Renal cortex interstitium (tissue), 11 donors: ENCODE data around the gene NLGN2. TPM values are rescaled to one million over a fixed set of nuclear protein-coding genes. Genes with fewer than 3 reads are reported as not detected.

Experiments used
- DNase-seq, 11 donors: peaks; one replicate each; pipeline ENCODE4 v3.0.0-alpha.2; 2013; ENCODE audit warnings: low read depth in 9 of 11, low spot score in 4 of 11; ENCODE audit errors: extremely low read depth in 1 of 11
- polyA plus RNA-seq, 3 donors: library from polyadenylated mRNA; unstranded; fragments of 120-200 nt; gene quantifications; one replicate each; pipeline ENCODE4 v1.2.1, GENCODE V29; 2013; ENCODE audit not compliant: insufficient read length in 3 of 3

Gene NLGN2
- polyA plus RNA-seq, 3 donors: 21.4 to 36.4 (median 29.0) TPM

DNA sequence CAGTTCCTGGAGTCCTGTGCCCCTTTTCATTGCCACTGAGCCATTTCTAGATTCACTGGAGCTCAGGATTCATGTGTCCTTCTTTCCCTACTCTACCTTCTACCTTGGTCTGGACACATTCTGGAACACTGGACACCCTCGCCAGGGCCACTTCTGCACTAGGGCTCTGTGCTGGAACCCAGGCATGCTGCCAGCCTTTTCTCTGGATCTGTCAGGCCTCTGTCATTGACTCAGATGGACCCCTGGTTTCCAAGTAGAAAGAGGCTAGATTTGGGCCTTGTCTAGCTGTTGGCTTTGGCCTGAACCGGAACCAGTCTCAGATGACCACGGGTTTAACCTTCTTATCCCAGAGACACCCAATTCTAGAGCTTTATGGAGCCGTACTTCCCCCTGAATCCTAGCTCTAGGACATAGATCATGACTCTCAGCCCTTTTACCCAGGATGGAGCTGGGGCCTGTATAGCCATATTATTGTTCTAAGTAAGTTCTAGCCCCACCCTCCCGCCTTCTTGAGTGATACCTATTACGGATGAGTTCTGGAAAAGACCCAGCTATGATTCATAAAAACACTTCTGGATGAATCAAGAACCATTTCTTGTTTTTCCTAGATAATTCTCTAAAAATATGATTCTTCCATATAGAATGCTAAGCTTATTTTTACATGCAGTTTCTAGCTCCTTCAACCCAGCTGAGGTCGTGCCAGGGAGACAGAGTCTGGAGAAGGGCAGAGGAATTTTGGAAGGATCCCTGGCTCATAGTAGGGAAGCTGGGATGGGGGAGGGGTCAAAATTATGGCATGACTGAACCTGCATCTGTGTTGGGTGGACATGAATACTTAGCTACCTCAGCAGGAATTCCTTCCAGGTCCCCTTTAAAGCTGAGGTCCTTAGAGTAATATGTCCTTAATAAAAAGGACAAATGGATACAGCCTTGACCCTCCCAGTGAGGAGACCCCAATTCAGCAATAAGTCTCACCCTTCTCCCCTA, 36.1 kb downstream of the NLGN2 start:
- no peak for DNase-seq

GRCh38 chr17:7444682-7445618, 37.3 kb downstream of the NLGN2 start, which contains the start of gene CHRNB1:
Gene CHRNB1, plus strand, starts transcription at chr17:7445061. Its CDS starts 67 bp downstream, at chr17:7445128.
- DNase-seq: no peak

DNA sequence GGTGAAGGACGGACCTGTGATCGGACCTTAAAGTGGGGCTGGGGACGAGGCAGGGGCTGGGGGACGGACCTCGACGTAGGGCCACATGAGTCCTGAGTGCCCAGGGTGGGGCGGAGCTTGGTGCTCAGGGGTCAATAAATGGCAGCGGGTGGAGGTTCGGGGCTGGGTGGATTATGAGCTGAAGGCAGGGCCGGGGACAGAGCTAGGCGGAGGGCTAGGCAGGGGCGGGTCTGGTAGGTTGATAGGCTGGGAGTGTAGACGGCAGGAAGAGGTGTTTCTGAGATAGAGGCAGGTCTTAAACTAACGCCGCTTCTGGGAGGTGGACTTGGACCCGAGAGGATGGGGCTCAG, 37.9 kb downstream of the NLGN2 start:
- no peak for DNase-seq

- no peak for DNase-seq
Measured at GRCh38 chr17:7448461-7448860, 40.8 kb downstream of the NLGN2 start.

GRCh38 chr17:7459961-7460545, 52.4 kb downstream of the NLGN2 start:
- no peak for DNase-seq

- no peak for DNase-seq
Measured at GRCh38 chr17:7460850-7461660, 53.4 kb downstream of the NLGN2 start.

GRCh38 chr17:7462474-7463371, 55.1 kb downstream of the NLGN2 start:
- DNase-seq: no peak

DNA sequence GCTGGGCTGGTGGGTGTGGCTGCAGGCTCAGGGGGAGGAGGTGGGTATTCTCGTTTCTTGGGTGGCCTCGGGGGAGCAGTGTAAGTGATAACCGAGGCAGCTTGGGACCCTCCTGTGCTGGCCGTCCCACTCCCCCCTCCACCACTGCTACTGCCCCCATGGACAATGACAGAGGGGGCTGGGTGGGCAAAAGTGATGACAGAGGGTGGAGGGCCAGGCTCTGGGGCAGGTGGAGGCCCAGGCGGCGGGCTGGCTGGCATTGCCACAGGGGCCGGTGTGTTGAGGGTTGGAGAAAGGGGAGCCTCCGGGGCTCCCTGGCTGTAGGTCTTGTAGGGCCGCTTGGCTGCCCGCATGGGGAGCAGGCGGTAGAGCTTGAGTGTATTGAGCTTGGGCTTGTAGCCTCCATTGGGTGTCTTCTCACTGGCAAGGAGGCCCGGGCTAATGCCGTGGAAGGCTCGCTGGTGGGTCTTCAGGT, 55.8 kb downstream of the NLGN2 start:
- no peak for DNase-seq

DNA sequence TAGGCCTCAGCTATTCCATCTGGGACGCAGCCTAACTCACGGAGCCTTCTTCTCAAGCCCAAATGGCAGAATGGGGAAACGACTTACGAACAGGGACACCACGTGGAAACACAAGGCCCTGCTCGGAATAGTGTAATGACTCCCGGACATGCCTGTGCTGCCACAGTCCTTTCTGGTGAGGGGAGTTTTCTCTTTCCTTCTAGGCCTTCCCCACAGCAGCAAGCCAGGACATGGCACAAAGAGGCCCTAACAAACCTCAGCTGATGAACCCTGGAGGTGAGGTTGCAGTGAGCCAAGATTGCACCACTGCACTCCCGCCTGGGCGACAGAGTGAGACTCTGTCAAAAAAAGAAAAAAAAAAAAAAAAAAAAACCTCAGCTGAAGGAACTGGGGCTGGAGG, 56.4 kb downstream of the NLGN2 start:
- DNase-seq: no peak

DNA sequence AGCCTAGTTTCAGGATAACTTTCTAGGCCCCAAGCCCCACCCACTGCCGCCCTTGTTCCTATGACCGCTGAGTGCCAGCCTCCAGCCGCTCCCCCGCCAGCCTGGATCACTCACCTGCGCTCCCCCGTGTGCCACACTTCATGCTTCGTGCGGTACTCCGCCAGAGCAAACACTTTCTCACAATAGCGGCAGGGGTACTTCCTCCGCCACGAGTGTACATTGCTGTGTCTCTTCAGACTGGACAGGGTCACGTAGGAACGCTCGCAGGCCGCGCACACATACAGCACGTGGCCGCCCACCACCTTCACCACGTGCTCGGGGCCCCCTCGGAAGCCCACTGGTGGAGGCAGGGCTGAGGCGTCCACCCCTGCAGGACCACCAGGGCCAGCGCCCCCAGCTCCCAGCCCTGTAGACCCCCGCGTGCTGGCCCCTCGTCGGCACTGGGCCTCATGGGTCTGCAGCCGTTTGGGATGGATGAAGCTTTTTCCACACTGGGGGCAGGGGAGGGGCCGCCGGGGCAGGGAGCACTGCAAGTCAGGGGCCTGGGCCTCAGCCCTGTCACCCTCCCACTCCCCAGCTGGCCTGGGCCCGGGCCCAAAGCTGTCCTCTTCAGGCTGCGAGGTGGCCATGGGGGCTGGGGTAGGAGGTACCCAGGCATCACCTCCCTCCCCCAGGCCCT, 58.1 kb downstream of the NLGN2 start:
- DNase-seq: peak in 1 of 11 donors; percentile 38

GRCh38 chr17:7466318-7466638, 58.6 kb downstream of the NLGN2 start:
- no peak for DNase-seq

DNA sequence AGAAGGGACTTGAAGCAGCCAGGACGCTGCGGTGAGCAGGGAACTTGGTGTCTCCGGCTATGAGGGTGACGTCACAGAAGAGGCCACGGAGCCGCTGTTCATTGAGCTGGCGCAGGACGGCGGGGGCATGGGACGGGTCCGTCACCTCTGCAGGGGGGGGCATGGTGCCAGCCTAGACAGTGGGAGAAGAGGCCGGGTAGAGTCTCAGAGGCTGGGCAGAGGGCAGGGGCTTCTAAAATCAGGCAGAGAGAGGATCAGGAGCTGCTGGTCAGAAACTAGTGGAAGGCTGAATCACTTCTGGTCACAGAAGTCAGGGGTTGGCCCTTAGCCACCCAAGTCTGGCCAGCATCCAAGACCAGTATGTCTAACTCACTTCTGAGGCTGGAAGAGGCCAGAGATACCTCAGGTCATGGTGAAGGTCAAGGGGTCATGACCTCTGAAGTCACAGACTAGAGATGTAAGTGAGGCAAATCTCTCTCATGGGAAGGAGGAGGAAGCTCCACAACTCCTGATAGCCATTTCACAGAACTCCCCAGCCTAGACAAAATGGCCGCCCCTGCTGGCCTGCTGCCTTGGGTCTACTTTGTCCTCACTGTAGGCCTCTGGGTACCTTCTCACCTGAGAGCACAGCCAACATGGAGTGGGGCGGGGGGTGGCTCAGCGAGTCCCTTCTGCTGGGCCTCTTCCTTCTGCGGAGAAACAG, 59.1 kb downstream of the NLGN2 start:
- no peak for DNase-seq

DNA sequence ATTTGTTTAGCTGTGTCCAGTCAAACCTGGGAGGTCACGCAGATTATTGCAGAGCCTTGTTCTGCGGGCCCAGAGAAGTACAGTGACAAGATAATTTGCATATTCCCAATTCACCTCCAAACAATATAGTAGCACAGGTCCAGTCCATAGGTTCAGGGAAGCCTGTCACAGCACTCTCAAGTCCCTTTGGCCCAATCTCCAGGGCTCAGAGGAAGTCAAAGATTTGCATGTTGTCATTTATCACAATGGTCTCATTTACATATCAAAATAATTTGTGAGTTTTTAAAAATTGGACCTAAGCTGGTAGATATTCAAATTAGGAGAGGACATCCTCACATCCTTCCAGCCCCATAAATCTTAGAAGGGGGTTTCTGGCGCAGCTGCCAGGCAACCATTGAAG, 59.9 kb downstream of the NLGN2 start:
- DNase-seq: no peak

GRCh38 chr17:7468290-7468689, 60.6 kb downstream of the NLGN2 start:
- no peak for DNase-seq

DNA sequence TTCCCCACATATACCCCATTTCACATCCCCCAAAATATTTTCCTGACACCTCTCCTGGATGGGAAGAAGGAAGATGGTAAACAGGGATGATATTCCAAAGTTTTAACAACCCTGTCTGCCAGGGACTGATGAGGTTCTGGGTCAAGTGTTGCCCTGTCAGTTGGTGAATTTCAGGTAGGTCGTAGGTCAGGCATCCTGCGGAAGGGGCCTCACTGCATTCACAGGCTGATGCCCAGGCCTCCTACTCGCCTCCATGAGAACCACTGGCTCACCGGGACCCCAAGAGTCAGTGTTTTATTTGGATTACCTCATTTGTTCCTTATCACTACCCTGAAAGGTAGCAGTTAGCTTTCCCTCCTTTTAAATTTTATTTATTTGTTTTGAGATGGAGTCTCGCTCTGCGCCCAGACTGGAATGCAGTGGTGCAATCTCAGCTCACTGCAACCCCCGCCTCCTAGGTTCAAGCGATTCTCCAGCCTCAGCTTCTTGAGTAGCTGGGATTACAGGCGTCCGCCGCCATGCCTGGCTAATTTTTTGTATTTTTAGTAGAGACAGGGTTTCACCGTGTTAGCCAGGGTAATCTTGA, 61.3 kb downstream of the NLGN2 start:
- DNase-seq: no peak
